SU-DHL-6 (cell line): ENCODE data around the gene ITGB7.
"Not testable (repeated sequence)": the region's sequence is repeated elsewhere in the genome, so short reads cannot be mapped to it uniquely, and the experiment has no call there.

Experiments
- H2AFZ ChIP-seq: fragments of 200-600 bp; sonication (generic); 2 replicates; pipeline ENCODE4 v1.6.1; 2014; ENCODE audit warnings: low read depth, mild to moderate bottlenecking, moderate library complexity, mixed read lengths, antibody characterized with exemption, low read length; ENCODE audit not compliant: severe bottlenecking
- H3F3A ChIP-seq: fragments of 200-600 bp; shearing (Covaris generic); 2 replicates; pipeline ENCODE4 v1.6.0; 2016; ENCODE audit warnings: antibody characterized with exemption, mild to moderate bottlenecking; ENCODE audit not compliant: insufficient read depth
- H3K27ac ChIP-seq: fragments of 200-600 bp; sonication (generic); 2 replicates; pipeline ENCODE4 v1.5.1; 2016; ENCODE audit warnings: low read depth, mild to moderate bottlenecking, low read length, moderate library complexity, mixed read lengths
- H3K27me3 ChIP-seq: fragments of 200-600 bp; sonication (generic), shearing (Covaris generic); 2 replicates; pipeline ENCODE4 v1.6.0; 2014; ENCODE audit warnings: mild to moderate bottlenecking, low read length
- H3K36me3 ChIP-seq: fragments of 200-600 bp; sonication (generic); 2 replicates; pipeline ENCODE4 v1.6.1; 2014; ENCODE audit warnings: mild to moderate bottlenecking, low read length, mixed read lengths
- H3K4me2 ChIP-seq: fragments of 300-600, 200-600 bp; shearing (Covaris generic), sonication (generic); 2 replicates; pipeline ENCODE4 v1.6.0; 2014; ENCODE audit warnings: low read length, low read depth, mild to moderate bottlenecking; ENCODE audit not compliant: poor library complexity, severe bottlenecking
- H3K4me3 ChIP-seq: fragments of 200-600 bp; sonication (generic); 2 replicates; pipeline ENCODE4 v1.5.1; 2014; ENCODE audit warnings: antibody characterized with exemption, low read length, mild to moderate bottlenecking, mixed read lengths; ENCODE audit not compliant: insufficient read depth, poor library complexity, severe bottlenecking
- H3K79me2 ChIP-seq: fragments of 200-600 bp; sonication (generic); 2 replicates; pipeline ENCODE4 v1.6.1; 2014; ENCODE audit warnings: mild to moderate bottlenecking, low read length, moderate library complexity; ENCODE audit not compliant: insufficient read depth
- H3K9ac ChIP-seq: fragments of 200-600 bp; sonication (generic); 2 replicates; pipeline ENCODE4 v1.7.0; 2014; ENCODE audit warnings: mild to moderate bottlenecking, low read length
- H3K9me2 ChIP-seq: fragments of 200-600 bp; sonication (generic); replicated peaks from 2 replicates; pipeline ENCODE4 v1.6.1; 2014; ENCODE audit warnings: low read length; ENCODE audit not compliant: insufficient read depth
- H3K9me3 ChIP-seq: fragments of 200-600 bp; sonication (generic); 2 replicates; pipeline ENCODE4 v1.6.1; 2014; ENCODE audit warnings: low read length, mixed read lengths; ENCODE audit not compliant: insufficient read depth
- H4K20me1 ChIP-seq: fragments of 200-600 bp; sonication (generic); 2 replicates; pipeline ENCODE4 v1.6.1; 2014; ENCODE audit warnings: low read depth, mild to moderate bottlenecking, antibody characterized with exemption, low read length, moderate library complexity, mixed read lengths
- EZH2phosphoT487 ChIP-seq: fragments of 200-600 bp; sonication (generic), shearing (Covaris generic); conservative IDR thresholded peaks from 2 replicates; pipeline ENCODE4 v1.6.1; 2018; ENCODE audit warnings: mild to moderate bottlenecking, antibody characterized with exemption, low read length, moderate library complexity, mixed read lengths
- TF ChIP-seq, protein P1 (sequence below): fragments of 200-600 bp; sonication (generic); IDR thresholded peaks from one replicate; pipeline ENCODE4 v1.5.1; 2017; ENCODE audit warnings: antibody characterized with exemption, mild to moderate bottlenecking, low read length, moderate library complexity; ENCODE audit not compliant: insufficient read depth, poor library complexity, severe bottlenecking

Gene ITGB7

GRCh38 chr12:53170215-53170614, 36.8 kb downstream of the ITGB7 start:
- no peaks in the 10 kb centered on the region for H3F3A ChIP-seq

DNA sequence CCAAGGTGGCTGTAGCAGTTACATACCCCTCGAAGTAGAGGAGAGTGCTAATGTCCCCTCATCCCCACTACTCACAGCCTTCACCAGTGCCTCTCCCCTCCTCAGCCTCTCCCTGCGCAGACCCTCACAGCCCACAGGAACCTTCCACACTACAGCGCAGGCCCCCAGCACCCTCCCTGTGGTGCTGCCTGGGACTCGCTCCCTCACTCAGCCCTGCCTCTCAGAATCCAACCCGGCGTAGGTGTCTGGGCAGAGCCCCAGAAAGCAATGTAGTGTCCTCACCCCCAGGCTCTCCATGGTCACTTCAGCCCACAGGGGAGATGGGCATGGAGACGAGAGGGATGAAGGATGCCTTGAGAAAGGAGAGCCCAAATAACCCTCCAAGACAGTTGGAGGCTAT, 37.4 kb downstream of the ITGB7 start:
- no peak overlapping the region for H2AFZ ChIP-seq
- H3K27ac ChIP-seq = no peak overlapping the region
- no peak overlapping the region for H3K4me3 ChIP-seq
- H3K4me2 ChIP-seq = no peak overlapping the region
- H3K79me2 ChIP-seq = no peaks in the 10 kb centered on the region
- no peaks in the 10 kb centered on the region for H3F3A ChIP-seq
- H4K20me1 ChIP-seq = no peaks in the 10 kb centered on the region
- H3K9ac ChIP-seq = no peak overlapping the region
- no peaks in the 10 kb centered on the region for H3K9me2 ChIP-seq
- no peaks in the 10 kb centered on the region for H3K27me3 ChIP-seq
- no peaks in the 10 kb centered on the region for H3K9me3 ChIP-seq
- no peak for TF ChIP-seq EZH2phosphoT487
- TF ChIP-seq, protein P1, sequence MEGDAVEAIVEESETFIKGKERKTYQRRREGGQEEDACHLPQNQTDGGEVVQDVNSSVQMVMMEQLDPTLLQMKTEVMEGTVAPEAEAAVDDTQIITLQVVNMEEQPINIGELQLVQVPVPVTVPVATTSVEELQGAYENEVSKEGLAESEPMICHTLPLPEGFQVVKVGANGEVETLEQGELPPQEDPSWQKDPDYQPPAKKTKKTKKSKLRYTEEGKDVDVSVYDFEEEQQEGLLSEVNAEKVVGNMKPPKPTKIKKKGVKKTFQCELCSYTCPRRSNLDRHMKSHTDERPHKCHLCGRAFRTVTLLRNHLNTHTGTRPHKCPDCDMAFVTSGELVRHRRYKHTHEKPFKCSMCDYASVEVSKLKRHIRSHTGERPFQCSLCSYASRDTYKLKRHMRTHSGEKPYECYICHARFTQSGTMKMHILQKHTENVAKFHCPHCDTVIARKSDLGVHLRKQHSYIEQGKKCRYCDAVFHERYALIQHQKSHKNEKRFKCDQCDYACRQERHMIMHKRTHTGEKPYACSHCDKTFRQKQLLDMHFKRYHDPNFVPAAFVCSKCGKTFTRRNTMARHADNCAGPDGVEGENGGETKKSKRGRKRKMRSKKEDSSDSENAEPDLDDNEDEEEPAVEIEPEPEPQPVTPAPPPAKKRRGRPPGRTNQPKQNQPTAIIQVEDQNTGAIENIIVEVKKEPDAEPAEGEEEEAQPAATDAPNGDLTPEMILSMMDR = no peak
- H3K36me3 ChIP-seq = no peaks in the 10 kb centered on the region

More at GRCh38 chr12:53170215-53170614, 36.8 kb downstream of the ITGB7 start:
- Histone ChIP-seq H2AFZ (no peak overlapping the region), H3K27me3 (no peaks in the 10 kb centered on the region), H4K20me1 (no peaks in the 10 kb centered on the region), H3K79me2 (no peaks in the 10 kb centered on the region), H3K4me2 (no peak overlapping the region), H3K27ac (no peak overlapping the region), H3K4me3 (no peak overlapping the region), H3K9me2 (no peaks in the 10 kb centered on the region), H3K9me3 (no peaks in the 10 kb centered on the region), H3K36me3 (no peaks in the 10 kb centered on the region), H3K9ac (no peak overlapping the region)
- TF ChIP-seq, protein P1 = no peak
- TF ChIP-seq EZH2phosphoT487 = no peak

DNA sequence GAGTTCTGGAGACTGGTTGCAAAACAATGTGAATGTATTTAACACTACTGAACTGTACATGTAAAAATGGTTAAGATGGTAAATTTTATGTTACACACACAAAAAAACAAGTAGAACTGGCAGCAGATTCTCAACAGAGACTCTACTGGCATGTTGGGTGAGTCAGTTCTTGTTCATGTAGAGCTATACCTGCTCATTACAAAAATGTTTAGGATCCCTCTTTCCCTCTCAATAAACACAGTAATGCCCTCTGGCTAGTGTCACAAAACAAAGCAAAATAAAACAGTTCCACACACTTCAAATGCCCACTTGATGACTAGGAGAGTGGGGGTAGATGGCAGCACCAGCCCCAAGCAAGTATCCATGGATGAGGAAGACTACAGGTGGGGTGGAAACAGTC, 40.2 kb downstream of the ITGB7 start:
- no peak for TF ChIP-seq EZH2phosphoT487
- TF ChIP-seq, protein P1 = no peak
- no peak overlapping the region for H3K9ac ChIP-seq
- no peaks in the 10 kb centered on the region for H3F3A ChIP-seq
- no peaks in the 10 kb centered on the region for H4K20me1 ChIP-seq
- H3K9me2 ChIP-seq = no peaks in the 10 kb centered on the region
- no peak overlapping the region for H3K4me3 ChIP-seq
- no peak overlapping the region for H3K4me2 ChIP-seq
- H3K79me2 ChIP-seq = no peaks in the 10 kb centered on the region
- no peaks in the 10 kb centered on the region for H3K36me3 ChIP-seq
- no peak overlapping the region for H2AFZ ChIP-seq
- no peak overlapping the region for H3K27ac ChIP-seq
- no peaks in the 10 kb centered on the region for H3K27me3 ChIP-seq
- H3K9me3 ChIP-seq = no peaks in the 10 kb centered on the region

GRCh38 chr12:53163008-53163407, 44.0 kb downstream of the ITGB7 start:
- H3K9me3 ChIP-seq, H3K9me2 ChIP-seq, H2AFZ ChIP-seq, H3K79me2 ChIP-seq, H3K27me3 ChIP-seq, H3F3A ChIP-seq, H3K4me2 ChIP-seq, H3K4me3 ChIP-seq, H3K27ac ChIP-seq, H4K20me1 ChIP-seq, H3K9ac ChIP-seq, H3K36me3 ChIP-seq: not testable (repeated sequence)
